ENCODE results near the gene CALM3.

The CALM3 gene

DNA sequence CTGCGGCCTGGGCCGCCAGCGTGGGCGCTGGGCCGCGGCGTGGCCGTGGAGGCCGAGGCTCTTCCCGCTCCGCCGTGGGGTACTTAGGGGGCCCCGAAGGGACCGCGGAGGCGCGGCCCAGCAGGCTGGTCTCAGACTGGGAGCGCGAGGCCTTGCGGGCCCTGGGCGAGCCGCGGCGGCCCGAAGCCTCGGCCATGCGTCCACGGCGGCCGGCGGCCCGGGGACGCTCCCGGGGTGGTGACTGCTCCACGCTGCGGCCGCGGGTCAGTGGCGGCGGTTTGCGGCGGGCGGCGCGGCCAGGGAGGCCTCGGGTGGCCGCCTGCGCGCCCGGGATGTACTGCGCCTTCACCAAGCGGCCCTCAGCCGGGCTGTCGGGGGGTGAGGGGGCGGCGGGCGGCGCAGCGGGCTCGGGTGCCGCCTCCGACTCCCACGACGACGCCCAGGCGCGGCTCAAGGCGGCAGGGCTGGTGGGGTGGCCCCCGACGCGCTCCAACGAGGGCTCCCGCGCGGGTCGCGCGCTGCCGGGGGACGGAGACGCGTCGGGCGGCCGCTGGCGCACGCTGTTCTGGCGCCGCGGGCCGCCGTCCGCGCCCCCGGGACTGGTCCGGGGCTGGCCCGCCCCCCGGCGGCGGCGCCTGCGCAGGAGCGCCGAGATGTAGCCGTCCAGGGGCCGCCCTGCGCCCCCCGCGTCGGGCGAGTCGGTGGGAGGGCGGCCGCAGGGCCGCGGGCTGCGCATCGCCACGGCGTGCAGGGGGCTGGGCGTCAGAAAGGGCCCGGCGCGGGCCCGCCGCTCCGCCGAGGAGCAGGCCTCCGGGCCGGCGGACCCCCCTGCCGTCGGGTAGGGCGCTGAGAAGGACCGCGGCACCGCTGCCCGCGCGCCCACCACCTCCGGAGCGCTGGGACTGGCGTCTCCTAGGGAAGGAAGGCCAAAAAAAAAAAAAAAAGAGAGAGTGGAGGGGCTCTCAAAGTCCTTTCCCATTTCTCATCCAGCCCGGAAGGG, 48.1 kb downstream of the CALM3 start:
- H3K4me3 ChIP-seq (replicated peaks; ENCODE audit: low read depth, low read length), result no peak overlapping the region
- TF ChIP-seq, protein P1, sequence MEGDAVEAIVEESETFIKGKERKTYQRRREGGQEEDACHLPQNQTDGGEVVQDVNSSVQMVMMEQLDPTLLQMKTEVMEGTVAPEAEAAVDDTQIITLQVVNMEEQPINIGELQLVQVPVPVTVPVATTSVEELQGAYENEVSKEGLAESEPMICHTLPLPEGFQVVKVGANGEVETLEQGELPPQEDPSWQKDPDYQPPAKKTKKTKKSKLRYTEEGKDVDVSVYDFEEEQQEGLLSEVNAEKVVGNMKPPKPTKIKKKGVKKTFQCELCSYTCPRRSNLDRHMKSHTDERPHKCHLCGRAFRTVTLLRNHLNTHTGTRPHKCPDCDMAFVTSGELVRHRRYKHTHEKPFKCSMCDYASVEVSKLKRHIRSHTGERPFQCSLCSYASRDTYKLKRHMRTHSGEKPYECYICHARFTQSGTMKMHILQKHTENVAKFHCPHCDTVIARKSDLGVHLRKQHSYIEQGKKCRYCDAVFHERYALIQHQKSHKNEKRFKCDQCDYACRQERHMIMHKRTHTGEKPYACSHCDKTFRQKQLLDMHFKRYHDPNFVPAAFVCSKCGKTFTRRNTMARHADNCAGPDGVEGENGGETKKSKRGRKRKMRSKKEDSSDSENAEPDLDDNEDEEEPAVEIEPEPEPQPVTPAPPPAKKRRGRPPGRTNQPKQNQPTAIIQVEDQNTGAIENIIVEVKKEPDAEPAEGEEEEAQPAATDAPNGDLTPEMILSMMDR (IDR thresholded peaks at IDR 0.05; ENCODE audit: low read length, missing control alignments), result no peak
- no peak for DNase-seq (ENCODE audit: low read depth)

DNA sequence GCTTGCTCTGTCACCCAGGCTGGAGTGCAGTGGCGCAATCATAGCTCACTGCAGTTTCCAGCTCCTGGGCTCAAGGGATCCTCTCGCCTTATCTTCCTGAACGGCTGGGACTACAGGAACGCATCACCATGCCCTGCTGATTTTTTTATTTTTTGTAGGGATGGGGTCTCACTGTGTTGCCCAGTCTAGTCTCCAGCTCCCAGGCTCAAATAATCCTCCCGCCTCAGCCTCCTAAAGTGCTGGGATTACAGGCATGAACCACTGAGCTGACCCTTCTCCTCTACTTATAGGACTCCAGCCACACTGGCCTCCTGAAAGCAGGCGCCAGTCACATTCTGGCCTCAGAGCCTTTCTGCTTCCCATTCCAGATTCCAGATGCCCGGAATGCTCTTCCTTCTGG, 49.3 kb downstream of the CALM3 start:
- DNase-seq (ENCODE audit: low read depth), result no peak
- no peak overlapping the region for H3K4me3 ChIP-seq (replicated peaks; ENCODE audit: low read depth, low read length)
- TF ChIP-seq, protein P1 (IDR thresholded peaks at IDR 0.05; ENCODE audit: low read length, missing control alignments), result no peak

DNA sequence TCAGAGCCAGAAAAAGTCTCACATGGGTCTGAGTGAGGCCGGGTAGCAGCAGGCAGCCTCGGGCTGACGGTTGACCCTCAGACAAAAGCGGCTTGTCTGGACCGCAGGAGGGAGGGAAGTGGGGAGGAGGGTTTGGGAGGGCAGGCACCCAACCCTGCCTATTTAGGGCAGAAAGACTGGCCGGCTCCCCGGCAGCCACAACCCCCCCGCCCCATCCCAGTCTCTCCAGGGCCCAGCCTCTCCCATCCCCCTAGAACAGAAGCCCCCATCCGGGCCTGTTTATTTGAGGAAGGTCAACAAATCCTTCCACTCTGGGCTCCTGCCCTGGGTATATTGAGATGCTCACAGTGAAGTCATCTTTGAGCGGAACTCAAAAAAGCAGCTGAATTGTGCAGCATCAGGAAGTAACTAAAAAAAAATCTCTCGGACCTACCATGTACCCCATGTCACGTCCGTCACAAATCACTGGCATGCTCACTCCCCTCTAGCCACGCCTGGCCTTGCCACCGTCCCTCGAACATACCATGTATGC, 53.6 kb downstream of the CALM3 start:
- no peak for DNase-seq (ENCODE audit: low read depth)
- no peak overlapping the region for H3K4me3 ChIP-seq (replicated peaks; ENCODE audit: low read depth, low read length)
- TF ChIP-seq, protein P1 (IDR thresholded peaks at IDR 0.05; ENCODE audit: low read length, missing control alignments), result no peak

DNA sequence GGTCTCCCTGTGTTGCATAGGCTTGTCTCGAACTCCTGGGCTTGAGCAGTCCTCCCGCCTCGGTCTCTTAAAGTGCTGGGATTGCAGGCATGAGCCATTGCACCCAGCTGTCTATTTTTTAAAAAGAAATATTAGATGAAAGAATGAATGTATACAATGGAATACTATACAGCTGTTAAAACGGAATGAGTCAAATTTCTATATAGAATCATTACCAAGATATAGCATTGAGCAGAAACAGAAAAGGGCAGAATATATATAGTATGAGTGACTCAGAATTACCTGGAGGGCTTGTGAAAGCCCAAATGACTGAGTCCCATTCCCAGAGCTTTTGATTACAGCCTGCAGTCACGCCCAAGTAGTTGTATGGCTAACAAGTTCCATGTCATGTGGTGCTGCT, 55.4 kb downstream of the CALM3 start:
- no peak for DNase-seq (ENCODE audit: low read depth)
- TF ChIP-seq, protein P1 (IDR thresholded peaks at IDR 0.05; ENCODE audit: low read length, missing control alignments), result no peak

DNA sequence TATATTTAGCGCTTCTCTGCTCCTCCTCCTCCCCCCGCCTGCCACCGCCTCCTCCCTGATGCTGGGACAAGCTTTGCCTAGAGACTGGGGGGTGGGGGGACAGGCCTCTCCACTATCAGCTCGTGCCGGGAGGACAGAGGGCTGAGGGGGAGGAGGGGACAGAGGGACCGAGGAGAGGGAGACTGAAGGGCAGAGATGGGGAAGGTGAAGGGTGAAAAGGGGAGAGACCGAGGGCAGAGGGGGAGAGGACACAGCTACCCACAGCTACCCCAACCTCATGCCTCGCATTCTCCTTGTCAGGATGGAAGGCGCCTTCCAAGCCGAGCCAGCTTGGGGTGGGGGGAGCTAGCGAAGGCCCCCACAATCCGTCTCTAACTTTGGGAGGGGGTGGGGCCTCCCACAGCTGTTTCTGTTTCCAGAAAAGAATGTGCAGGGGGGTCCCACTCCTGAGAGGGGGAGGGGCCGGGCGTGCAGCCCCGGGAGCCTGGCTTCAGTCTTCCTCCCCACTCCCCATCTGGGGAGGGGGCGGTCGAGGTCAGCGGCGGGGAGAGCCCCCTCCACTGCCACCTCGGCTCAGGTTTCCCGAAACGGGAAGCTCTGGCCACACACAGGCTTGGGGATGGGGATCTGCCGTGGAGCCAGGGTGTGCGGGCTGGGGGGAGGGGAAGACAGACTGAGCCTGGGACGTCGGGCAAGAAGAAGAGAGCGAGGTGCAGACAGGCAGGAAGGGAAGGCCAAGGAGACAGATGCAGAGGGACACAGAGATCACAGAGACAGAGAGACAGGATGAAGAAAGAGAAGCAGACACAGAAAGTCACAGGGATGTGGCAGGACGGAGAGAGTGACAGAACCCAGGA, 58.2 kb downstream of the CALM3 start:
- DNase-seq (ENCODE audit: low read depth), result peak; percentile 17
- H3K4me3 ChIP-seq (replicated peaks; ENCODE audit: low read depth, low read length), result peak overlapping the region; percentile 74
- TF ChIP-seq, protein P1 (IDR thresholded peaks at IDR 0.05; ENCODE audit: low read length, missing control alignments), result no peak

More for the DNA sequence above, 55.4 kb downstream of the CALM3 start:
- H3K4me3 ChIP-seq (replicated peaks; ENCODE audit: low read depth, low read length), result no peak overlapping the region

DNA sequence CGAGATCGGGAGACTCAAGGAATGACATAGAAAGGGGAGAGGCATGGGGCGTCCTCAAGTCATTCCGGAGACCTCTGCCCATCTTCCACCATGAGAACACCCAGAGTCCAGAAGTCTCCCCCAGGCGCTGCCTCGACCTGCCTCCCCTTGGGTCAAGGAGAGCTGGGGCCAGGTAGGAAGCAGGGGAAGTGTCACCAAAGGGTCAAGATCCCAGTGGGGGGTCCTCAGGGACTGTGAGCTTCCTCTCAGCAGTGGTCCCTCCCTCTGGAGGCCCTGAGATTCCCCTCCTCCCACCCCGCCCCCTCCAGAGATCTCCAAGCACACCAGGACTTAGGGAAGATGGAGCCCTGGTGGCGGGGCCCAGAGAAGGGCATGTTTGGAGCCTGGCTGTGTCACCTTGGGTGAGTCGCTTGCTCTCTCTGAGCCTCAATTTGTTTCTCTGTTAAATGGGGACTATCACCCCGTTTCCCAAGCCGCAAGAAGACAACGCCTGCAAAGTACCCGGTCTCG, 58.9 kb downstream of the CALM3 start:
- TF ChIP-seq, protein P1 (IDR thresholded peaks at IDR 0.05; ENCODE audit: low read length, missing control alignments), result no peak
- DNase-seq (ENCODE audit: low read depth), result peak; percentile 25
- peak overlapping the region; percentile 74 for H3K4me3 ChIP-seq (replicated peaks; ENCODE audit: low read depth, low read length)

Data from fibroblast of pulmonary artery (primary cell).